HG03025 (cell line): ENCODE results near the gene CCDC116.
"Not testable (repeated sequence)": the region's sequence is repeated elsewhere in the genome, so short reads cannot be mapped to it uniquely, and the experiment has no call there.

ENCODE experiments used
- ATAC-seq: cut with Tn5 transposase; IDR thresholded peaks from one replicate; pipeline ENCODE4 v1.9.1; 2021; ENCODE audit warnings: mild to moderate bottlenecking, moderate library complexity; ENCODE audit not compliant: unreplicated experiment, low FRiP score

CCDC116 gene

GRCh38 chr22:21605887-21606564, 26.5 kb upstream of the CCDC116 start:
- ATAC-seq = no peak

- no peak for ATAC-seq
These were observed 25.8 kb upstream of the CCDC116 start for GRCh38 chr22:21606775-21607174.

- ATAC-seq = not testable (repeated sequence)
These were observed 22.9 kb upstream of the CCDC116 start for GRCh38 chr22:21609556-21610157.

- ATAC-seq = no peak
These were observed 21.2 kb upstream of the CCDC116 start for GRCh38 chr22:21611210-21611977.

GRCh38 chr22:21612858-21613257, 19.7 kb upstream of the CCDC116 start:
- no peak for ATAC-seq

GRCh38 chr22:21613553-21614233, 18.9 kb upstream of the CCDC116 start:
- no peak for ATAC-seq

- no peak for ATAC-seq
These were observed 16.8 kb upstream of the CCDC116 start for GRCh38 chr22:21615731-21616130.

GRCh38 chr22:21617337-21617736, 15.2 kb upstream of the CCDC116 start:
- not testable (repeated sequence) for ATAC-seq

GRCh38 chr22:21621025-21621424, 11.5 kb upstream of the CCDC116 start:
- no peak for ATAC-seq

GRCh38 chr22:21622011-21622918, 10.3 kb upstream of the CCDC116 start:
- ATAC-seq = no peak

- no peak for ATAC-seq
These were observed 9.5 kb upstream of the CCDC116 start for GRCh38 chr22:21622919-21623647.

- ATAC-seq = no peak
These were observed 9.0 kb upstream of the CCDC116 start for GRCh38 chr22:21623648-21623970.

GRCh38 chr22:21624120-21624879, 8.3 kb upstream of the CCDC116 start:
- no peak for ATAC-seq

GRCh38 chr22:21624880-21625791, 7.4 kb upstream of the CCDC116 start:
- ATAC-seq = no peak

GRCh38 chr22:21626073-21626734, 6.4 kb upstream of the CCDC116 start:
- no peak for ATAC-seq

- no peak for ATAC-seq
These were observed 5.7 kb upstream of the CCDC116 start for GRCh38 chr22:21626735-21627469.
